Measurements from ENCODE around the gene CACNG4.

CACNG4 gene

GRCh38 chr17:66984730-66985129 is 20.2 kb downstream of the CACNG4 start:
- DNase-seq (ENCODE audit: low spot score), result no peak
- no peak for FAIRE-seq

- FAIRE-seq (no peak), DNase-seq (ENCODE audit: low spot score) (no peak)
These were observed 21.1 kb downstream of the CACNG4 start for GRCh38 chr17:66985338-66986237.

GRCh38 chr17:66986659-66987058 is 22.2 kb downstream of the CACNG4 start:
- no peak for FAIRE-seq
- no peak for DNase-seq (ENCODE audit: low spot score)

GRCh38 chr17:66987059-66987616 is 22.6 kb downstream of the CACNG4 start:
- FAIRE-seq, result no peak
- DNase-seq (ENCODE audit: low spot score), result no peak

GRCh38 chr17:66988069-66988798 is 23.7 kb downstream of the CACNG4 start:
- DNase-seq (ENCODE audit: low spot score), result no peak
- no peak for FAIRE-seq

GRCh38 chr17:66989076-66989475 is 24.6 kb downstream of the CACNG4 start:
- no peak for FAIRE-seq
- DNase-seq (ENCODE audit: low spot score), result no peak

GRCh38 chr17:66989579-66989978 is 25.1 kb downstream of the CACNG4 start:
- no peak for DNase-seq (ENCODE audit: low spot score)
- no peak for FAIRE-seq

- DNase-seq (ENCODE audit: low spot score) (no peak), FAIRE-seq (no peak)
These were observed 25.5 kb downstream of the CACNG4 start for GRCh38 chr17:66990047-66990446.

- DNase-seq (ENCODE audit: low spot score), result no peak
- FAIRE-seq, result no peak
These were observed 28.5 kb downstream of the CACNG4 start for GRCh38 chr17:66992911-66993442.

- no peak for FAIRE-seq
These were observed 29.9 kb downstream of the CACNG4 start for GRCh38 chr17:66994361-66994760.

GRCh38 chr17:66994930-66995535 is 30.5 kb downstream of the CACNG4 start:
- FAIRE-seq (no peak), DNase-seq (ENCODE audit: low spot score) (no peak)

More at GRCh38 chr17:66994361-66994760, 29.9 kb downstream of the CACNG4 start:
- DNase-seq (ENCODE audit: low spot score), result no peak

- FAIRE-seq, result no peak
- no peak for DNase-seq (ENCODE audit: low spot score)
These were observed 31.4 kb downstream of the CACNG4 start for GRCh38 chr17:66995944-66996343.

- DNase-seq (ENCODE audit: low spot score) (no peak), FAIRE-seq (no peak)
These were observed 32.4 kb downstream of the CACNG4 start for GRCh38 chr17:66996926-66997325.

GRCh38 chr17:67003231-67003630 is 38.7 kb downstream of the CACNG4 start:
- no peak for DNase-seq (ENCODE audit: low spot score)
- FAIRE-seq, result no peak

- FAIRE-seq (no peak), DNase-seq (ENCODE audit: low spot score) (no peak)
These were observed 39.7 kb downstream of the CACNG4 start for GRCh38 chr17:67004181-67004580.

- FAIRE-seq, result no peak
- DNase-seq (ENCODE audit: low spot score), result no peak
These were observed 42.8 kb downstream of the CACNG4 start for GRCh38 chr17:67007266-67007665.

GRCh38 chr17:67008101-67008500 is 43.6 kb downstream of the CACNG4 start:
- FAIRE-seq (no peak), DNase-seq (ENCODE audit: low spot score) (no peak)

GRCh38 chr17:67011527-67012175 is 47.1 kb downstream of the CACNG4 start:
- no peak for DNase-seq (ENCODE audit: low spot score)
- no peak for FAIRE-seq

- no peak for DNase-seq (ENCODE audit: low spot score)
- no peak for FAIRE-seq
These were observed 49.4 kb downstream of the CACNG4 start for GRCh38 chr17:67013891-67014290.

GRCh38 chr17:67015001-67015400 is 50.5 kb downstream of the CACNG4 start:
- no peak for FAIRE-seq
- DNase-seq (ENCODE audit: low spot score), result no peak
